Stomach (tissue), 4 donors: ENCODE results near the gene COL7A1.

ENCODE experiments used
- EP300 ChIP-seq: sonication (generic); formaldehyde crosslinking; IDR thresholded peaks from one replicate; pipeline ENCODE4 v1.6.1; 2017; ENCODE audit warnings: antibody characterized with exemption
- POLR2A ChIP-seq, 4 donors: fragments of 450-650 bp; IDR thresholded peaks; one replicate each; pipeline ENCODE4 v1.6.1; 2016; ENCODE audit warnings: antibody characterized with exemption in 4 of 4, control low read depth in 2 of 4, mild to moderate bottlenecking in 1 of 4, moderate library complexity in 1 of 4
- TF ChIP-seq, protein P1 (sequence below), 7 experiments: fragments of 450-650 bp in 4 of 7; fragments of 200-600 bp in 3 of 7; sonication (generic) in 3 of 7; IDR thresholded peaks; one replicate each; pipeline ENCODE4 v1.5.1; 2016 to 2019; ENCODE audit warnings: antibody characterized with exemption in 7 of 7, control low read depth in 2 of 7, mild to moderate bottlenecking in 1 of 7

DNA sequence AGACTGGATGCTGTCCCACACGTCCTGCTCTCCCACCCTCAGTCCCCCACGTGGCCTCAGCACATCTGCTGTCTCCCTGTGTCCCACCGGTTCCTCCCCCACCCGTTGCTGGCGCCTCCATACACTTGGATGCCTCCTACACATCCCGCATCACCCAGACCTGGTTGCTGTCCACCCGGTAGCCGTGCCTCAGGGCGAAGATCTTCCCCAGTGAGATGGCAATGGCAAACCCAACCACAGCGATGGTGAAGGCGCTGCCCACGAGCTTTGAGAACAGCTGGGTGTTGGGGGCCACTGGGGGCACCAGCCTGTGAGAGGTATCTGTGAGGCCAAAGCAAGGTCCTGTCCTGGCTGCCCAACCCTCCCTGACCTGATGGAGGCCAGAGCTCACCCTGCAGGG lies 35.7 kb upstream of the COL7A1 start:
- TF ChIP-seq EP300, result no peak
- TF ChIP-seq POLR2A (IDR thresholded peaks at IDR 0.05), result no peak
- TF ChIP-seq, protein P1, sequence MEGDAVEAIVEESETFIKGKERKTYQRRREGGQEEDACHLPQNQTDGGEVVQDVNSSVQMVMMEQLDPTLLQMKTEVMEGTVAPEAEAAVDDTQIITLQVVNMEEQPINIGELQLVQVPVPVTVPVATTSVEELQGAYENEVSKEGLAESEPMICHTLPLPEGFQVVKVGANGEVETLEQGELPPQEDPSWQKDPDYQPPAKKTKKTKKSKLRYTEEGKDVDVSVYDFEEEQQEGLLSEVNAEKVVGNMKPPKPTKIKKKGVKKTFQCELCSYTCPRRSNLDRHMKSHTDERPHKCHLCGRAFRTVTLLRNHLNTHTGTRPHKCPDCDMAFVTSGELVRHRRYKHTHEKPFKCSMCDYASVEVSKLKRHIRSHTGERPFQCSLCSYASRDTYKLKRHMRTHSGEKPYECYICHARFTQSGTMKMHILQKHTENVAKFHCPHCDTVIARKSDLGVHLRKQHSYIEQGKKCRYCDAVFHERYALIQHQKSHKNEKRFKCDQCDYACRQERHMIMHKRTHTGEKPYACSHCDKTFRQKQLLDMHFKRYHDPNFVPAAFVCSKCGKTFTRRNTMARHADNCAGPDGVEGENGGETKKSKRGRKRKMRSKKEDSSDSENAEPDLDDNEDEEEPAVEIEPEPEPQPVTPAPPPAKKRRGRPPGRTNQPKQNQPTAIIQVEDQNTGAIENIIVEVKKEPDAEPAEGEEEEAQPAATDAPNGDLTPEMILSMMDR (IDR thresholded peaks at IDR 0.05), result no peak
